RWPE1 (cell line): ENCODE data around the gene FAM222A.

Experiments
- CTCF ChIA-PET: fragments of 350-600 bp; sonication (Branson Sonifier 250); formaldehyde crosslinking; extraction: SDS; loops from one replicate; lab custom pipeline; 2021; lab: Yijun Ruan, JAX
- POLR2A ChIA-PET: fragments of 400-600 bp; formaldehyde crosslinking; extraction: SDS; loops from one replicate; lab custom pipeline; 2020; ENCODE audit warnings: antibody characterized with exemption; ENCODE audit not compliant: low non-redundant PET; lab: Yijun Ruan, JAX
- DNase-seq: peaks from one replicate; pipeline ENCODE4 v3.0.0; 2012; ENCODE audit warnings: low spot score
- H3K27ac ChIP-seq: fragments of 450-650 bp; 2 replicates; pipeline ENCODE4 v1.5.1; 2017
- CTCF ChIP-seq: fragments of 450-650 bp; conservative IDR thresholded peaks from 2 replicates; pipeline ENCODE4 v1.5.1; 2017; ENCODE audit warnings: low read depth, mild to moderate bottlenecking

The FAM222A gene

GRCh38 chr12:109696485-109697269 is 16.9 kb upstream of the FAM222A start:
- peak; percentile 37 for DNase-seq
- POLR2A ChIA-PET = no interaction called here
- CTCF ChIA-PET = no interaction called here

GRCh38 chr12:109697270-109697553 is 16.4 kb upstream of the FAM222A start:
- ChIA-PET CTCF (no interaction called here), POLR2A (no interaction called here)
- no peak overlapping the region for H3K27ac ChIP-seq
- no peak for TF ChIP-seq CTCF
- no peak for DNase-seq

More at GRCh38 chr12:109696485-109697269, 16.9 kb upstream of the FAM222A start:
- no peak for TF ChIP-seq CTCF
- no peak overlapping the region for H3K27ac ChIP-seq

- H3K27ac ChIP-seq = no peak overlapping the region
- POLR2A ChIA-PET = interaction anchor here (0.7 kb wide), 1 partner anchor 28 kb away, joined by 3 read pairs; no protein-coding TSS in a partner anchor
- CTCF ChIA-PET = interaction anchor here (0.5 kb wide), 1 partner anchor 22 kb away, joined by 3 read pairs; no protein-coding TSS in a partner anchor
- no peak for DNase-seq
- TF ChIP-seq CTCF = no peak
These were observed 15.7 kb upstream of the FAM222A start for GRCh38 chr12:109697877-109698468.

GRCh38 chr12:109698820-109699219 is 14.8 kb upstream of the FAM222A start:
- no peak overlapping the region for H3K27ac ChIP-seq
- no peak for DNase-seq
- ChIA-PET CTCF (interaction anchor here (0.5 kb wide), 1 partner anchor 21 kb away, joined by 3 read pairs; no protein-coding TSS in a partner anchor), POLR2A (interaction anchor here (0.7 kb wide), 1 partner anchor 27 kb away, joined by 3 read pairs; no protein-coding TSS in a partner anchor)
- TF ChIP-seq CTCF = no peak

- H3K27ac ChIP-seq = no peak overlapping the region
- ChIA-PET CTCF (interaction anchor here (1.0 kb wide), 1 partner anchor 10 kb away, joined by 3 read pairs; no protein-coding TSS in a partner anchor), POLR2A (no interaction called here)
- no peak for DNase-seq
- TF ChIP-seq CTCF = no peak
These were observed 12.6 kb upstream of the FAM222A start for GRCh38 chr12:109701064-109701463.

GRCh38 chr12:109702111-109702841 is 11.3 kb upstream of the FAM222A start:
- peak; percentile 13 for DNase-seq
- H3K27ac ChIP-seq = no peak overlapping the region
- ChIA-PET CTCF (interaction anchor here (1.0 kb wide), 1 partner anchor 11 kb away, joined by 3 read pairs; no protein-coding TSS in a partner anchor), POLR2A (no interaction called here)
- no peak for TF ChIP-seq CTCF
